ENCODE data around the gene WFIKKN2. TPM values are rescaled to one million over a fixed set of nuclear protein-coding genes. Genes with fewer than 3 reads are reported as not detected.

WFIKKN2 gene
- polyA plus RNA-seq (2011; rRNA removed), result not detected in 2 replicates
- polyA plus RNA-seq (2012; cell fraction: cytosol; rRNA removed), result 0.01 TPM in 1 of 2 replicates, not detected in the other
- polyA plus RNA-seq (2012; cell fraction: nucleus; rRNA removed), result 0.07 TPM in 1 of 2 replicates, not detected in the other
- polyA plus RNA-seq (2017; fragmentation: RNase III; extraction: RNeasy Plus Mini Kit Qiagen cat#74134 plus additional on column Dnase treatment), result not detected in 3 replicates
- not detected in 2 replicates for polyA minus RNA-seq (2011; rRNA and poly(A)+ RNA removed)

- ATAC-seq, result peak; percentile 14 to 35; a peak in 4 of 6 replicates
- POLR2A ChIA-PET, result no interaction called here
These were observed at the start of gene WFIKKN2 for GRCh38 chr17:50835301-50836234. TSS of gene WFIKKN2 (plus strand) at chr17:50835586. CDS start at chr17:50835938, 352 bp downstream.

GRCh38 chr17:50785946-50786570 lies 49.3 kb upstream of the WFIKKN2 start:
- CTCF ChIA-PET, result interaction anchor here (0.6 to 10.7 kb wide), 16 partner anchors 9 to 367 kb away, joined by 3 to 324 read pairs (median 37); partner anchors contain the start of genes ANKRD40CL, NME1 and WFIKKN2
- FAIRE-seq (no peak), DNase-seq (ENCODE audit: low read depth in 1 of 2, low spot score in 1 of 2) (no peak), ATAC-seq (no peak)
- POLR2A ChIA-PET, result interaction anchor here (1.4 kb wide), 1 partner anchor 80 kb away, joined by 6 read pairs; the partner anchor contains the start of gene TOB1
- WGBS (ENCODE audit: missing lambda C conversion rate), result 74% methylated on average over 9 of the region's 9 CpGs
- Histone ChIP-seq H3K4me2 (no peak overlapping the region), H3K9me3 (no peaks in the 10 kb centered on the region), H3K4me1 (0 out of 3 replicates have a peak, but pooled peaks cover 3% of the 10 kb centered on the region), H3K27ac (no peak overlapping the region; a peak in 1 of 6 replicates), H3K4me3 (no peak overlapping the region)
- TF ChIP-seq JUN (IDR thresholded peaks at IDR 0.05) (no peak), HEYL (CRISPR knock-in tag; IDR thresholded peaks at IDR 0.05) (no peak), CEBPB (IDR thresholded peaks at IDR 0.05) (no peak), RFX5 (IDR thresholded peaks at IDR 0.05) (no peak), REST (IDR thresholded peaks at IDR 0.05) (no peak), TP53 (CRISPR knock-in tag; IDR thresholded peaks at IDR 0.05) (no peak), FOSB (CRISPR knock-in tag; IDR thresholded peaks at IDR 0.05) (no peak), HOXA7 (CRISPR knock-in tag; IDR thresholded peaks at IDR 0.05) (no peak), ZC3H11A (IDR thresholded peaks at IDR 0.05) (no peak), MAFK (IDR thresholded peaks at IDR 0.05; ENCODE audit: partially characterized antibody) (no peak), EHF (CRISPR knock-in tag; IDR thresholded peaks at IDR 0.05) (no peak), RARB (CRISPR knock-in tag; IDR thresholded peaks at IDR 0.05) (no peak), NPAS2 (CRISPR knock-in tag; IDR thresholded peaks at IDR 0.05; ENCODE audit: borderline replicate concordance) (no peak), USF2 (IDR thresholded peaks at IDR 0.05) (no peak), RAD21 (conservative IDR thresholded peaks at IDR 0.05 in 1 of 2, IDR thresholded peaks at IDR 0.05 in 1 of 2) (no peak)

More at GRCh38 chr17:50835301-50836234, at the start of gene WFIKKN2:
- CTCF ChIA-PET, result interaction anchor here (0.7 to 12.3 kb wide), 9 partner anchors 10 to 666 kb away, joined by 3 to 111 read pairs (median 4); partner anchors contain the start of gene RSAD1
- Histone ChIP-seq H3K9me3 (no peaks in the 10 kb centered on the region), H3K27ac (no peak within 1 kb of the TSS), H3K4me2 (no peak within 1 kb of the TSS), H3K4me1 (no peaks in the 10 kb centered on the region), H3K4me3 (no peak within 1 kb of the TSS)
- 77% methylated on average over 33 of the region's 39 CpGs for WGBS (ENCODE audit: missing lambda C conversion rate)
- no peak for TF ChIP-seq CBX2 (IDR thresholded peaks at IDR 0.05; ENCODE audit: borderline replicate concordance, low read depth)
- no peak for TF ChIP-seq CEBPB (IDR thresholded peaks at IDR 0.05)
- no peak for TF ChIP-seq RARB (CRISPR knock-in tag; IDR thresholded peaks at IDR 0.05)
- no peak for TF ChIP-seq NR3C1 (IDR thresholded peaks at IDR 0.05)
- TF ChIP-seq FOSL2 (IDR thresholded peaks at IDR 0.05), result no peak
- TF ChIP-seq FOSL2 (CRISPR knock-in tag; IDR thresholded peaks at IDR 0.05), result no peak
- no peak for TF ChIP-seq EHF (CRISPR knock-in tag; IDR thresholded peaks at IDR 0.05)
- no peak for TF ChIP-seq HEYL (CRISPR knock-in tag; IDR thresholded peaks at IDR 0.05)
- DNase-seq (ENCODE audit: low read depth in 1 of 2, low spot score in 1 of 2) (no peak), FAIRE-seq (no peak)

All from A549 (cell line).